Mucosa of descending colon (tissue), 3 donors: ENCODE measurements around the gene AVL9. TPM values are rescaled to one million over a fixed set of nuclear protein-coding genes. Genes with fewer than 3 reads are reported as not detected.

Source experiments
- ATAC-seq: fragments of 200-7000 bp; cut with Tn5 transposase; one replicate; pipeline ENCODE4 v1.9.1; 2020; ENCODE audit warnings: mild to moderate bottlenecking, moderate library complexity
- DNase-seq, 3 donors: peaks; one replicate each; pipeline ENCODE4 v3.0.0-alpha.2; 2020
- H3K36me3 ChIP-seq: fragments of 200-600 bp; one replicate; pipeline ENCODE4 v1.8.0; 2021; ENCODE audit warnings: low read depth, mild to moderate bottlenecking
- H3K4me1 ChIP-seq: fragments of 200-600 bp; one replicate; pipeline ENCODE4 v1.8.0; 2021; ENCODE audit warnings: low read depth, mild to moderate bottlenecking
- H3K4me3 ChIP-seq: fragments of 200-600 bp; one replicate; pipeline ENCODE4 v1.8.0; 2021; ENCODE audit warnings: mild to moderate bottlenecking
- H3K9me3 ChIP-seq: fragments of 200-600 bp; one replicate; pipeline ENCODE4 v1.8.0; 2021; ENCODE audit warnings: mild to moderate bottlenecking
- CTCF ChIP-seq: fragments of 200-600 bp; IDR thresholded peaks from one replicate; pipeline ENCODE4 v1.8.0; 2022; ENCODE audit warnings: antibody characterized with exemption, mild to moderate bottlenecking
- intact Hi-C, 2 donors: fragments of 100-400 bp; cut with DNase I in 1 of 2; cut with micrococcal nuclease in 1 of 2; formaldehyde crosslinking; loops; one replicate each; pipeline versions ENCODE4 v1.11.0 to v1.11.1; 2022; cut with DNase I, micrococcal nuclease
- total RNA-seq, 3 donors: library from RNA; stranded (reverse); fragmentation: NEBNext Ultra II Directional in 2 of 3; extraction: Animal tissue kit (Norgen Biotek cat#: 25700) in 2 of 3; gene quantifications; one replicate each; pipeline versions ENCODE4 v1.2.1 to v1.2.4, GENCODE V29; 2021 to 2023
- donor health status: DM: no; HTN: no; CAD: no; lungs with moderate emphysema.
- donor health status: DM: no; HTN: no; CAD: no.
- donor health status: DM: no; HTN: yes; CAD: no.

AVL9 gene
- total RNA-seq, 3 donors from 2014 or later, result 56.7 to 81.2 (median 74.5) TPM

- DNase-seq (no peak), ATAC-seq (no peak)
- Histone ChIP-seq H3K4me3 (no peak overlapping the region), H3K36me3 (no peaks in the 10 kb centered on the region), H3K4me1 (no peaks in the 10 kb centered on the region), H3K9me3 (peaks cover 7% of the 10 kb centered on the region)
- TF ChIP-seq CTCF, result no peak
- intact Hi-C loops, result no loop called here
These were observed 109.7 kb downstream of the AVL9 start for GRCh38 chr7:32605032-32605431.

- Histone ChIP-seq H3K36me3 (no peaks in the 10 kb centered on the region), H3K4me3 (no peak overlapping the region), H3K9me3 (peaks cover 7% of the 10 kb centered on the region), H3K4me1 (no peaks in the 10 kb centered on the region)
- no peak for ATAC-seq
- no peak for DNase-seq
- intact Hi-C loops, result no loop called here
- TF ChIP-seq CTCF, result no peak
These were observed 114.2 kb downstream of the AVL9 start for GRCh38 chr7:32609463-32609862.

GRCh38 chr7:32611201-32612099, 116.2 kb downstream of the AVL9 start:
- ATAC-seq (no peak), DNase-seq (no peak)
- Histone ChIP-seq H3K36me3 (no peaks in the 10 kb centered on the region), H3K9me3 (no peaks in the 10 kb centered on the region), H3K4me1 (no peaks in the 10 kb centered on the region), H3K4me3 (no peak overlapping the region)
- TF ChIP-seq CTCF, result no peak
- intact Hi-C loops, result no loop called here

GRCh38 chr7:32616625-32617024, 121.3 kb downstream of the AVL9 start:
- H3K36me3 ChIP-seq, result no peaks in the 10 kb centered on the region
- H3K4me1 ChIP-seq, result no peaks in the 10 kb centered on the region
- DNase-seq (no peak), ATAC-seq (no peak)
- H3K9me3 ChIP-seq, result no peaks in the 10 kb centered on the region
- no peak overlapping the region for H3K4me3 ChIP-seq
- TF ChIP-seq CTCF, result no peak
- intact Hi-C loops, result no loop called here

GRCh38 chr7:32618470-32618869, 123.2 kb downstream of the AVL9 start:
- no peak for TF ChIP-seq CTCF
- no peaks in the 10 kb centered on the region for H3K36me3 ChIP-seq
- H3K4me3 ChIP-seq, result no peak overlapping the region
- DNase-seq (no peak), ATAC-seq (no peak)
- no peaks in the 10 kb centered on the region for H3K4me1 ChIP-seq
- intact Hi-C loops, result no loop called here
- no peaks in the 10 kb centered on the region for H3K9me3 ChIP-seq
